Right kidney (tissue), 1 donor: ENCODE results near the gene ITIH5.

Experiments
- DNase-seq: peaks from one replicate; pipeline ENCODE4 v3.0.0-alpha.2; 2016

ITIH5 gene

DNA sequence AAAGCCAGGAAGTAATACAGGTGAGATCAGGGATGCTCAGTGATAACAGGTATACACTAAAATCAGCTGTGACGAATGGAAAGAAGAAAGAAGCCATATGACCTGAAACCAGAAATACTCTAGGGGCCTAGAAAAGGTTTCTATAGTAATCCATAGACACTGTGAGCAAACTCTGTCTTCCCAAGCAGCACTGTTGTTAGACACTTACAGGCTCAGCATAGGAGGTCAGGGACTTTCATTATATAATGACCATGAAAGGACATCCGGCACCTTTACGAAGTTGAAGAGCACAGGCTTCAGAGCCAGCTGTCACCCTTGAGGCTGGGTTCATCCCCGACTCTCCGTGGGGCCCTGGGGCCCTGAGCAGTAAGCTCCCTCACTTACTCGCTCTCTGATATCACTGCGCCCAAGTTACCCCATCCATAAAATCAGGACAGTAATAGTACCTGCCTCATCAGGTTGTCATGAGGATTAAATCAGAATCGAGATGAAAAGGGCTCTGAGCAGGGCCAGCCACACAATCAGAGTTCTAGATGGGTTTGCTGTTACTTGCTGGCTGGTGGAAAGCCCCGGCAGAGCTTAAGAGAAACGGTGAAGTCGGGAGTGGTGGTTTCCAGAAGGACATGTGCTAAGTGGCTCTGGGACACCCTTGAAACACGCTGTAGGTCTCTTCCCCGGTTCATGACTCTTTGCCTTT, 79.5 kb downstream of the ITIH5 start:
- no peak for DNase-seq

DNA sequence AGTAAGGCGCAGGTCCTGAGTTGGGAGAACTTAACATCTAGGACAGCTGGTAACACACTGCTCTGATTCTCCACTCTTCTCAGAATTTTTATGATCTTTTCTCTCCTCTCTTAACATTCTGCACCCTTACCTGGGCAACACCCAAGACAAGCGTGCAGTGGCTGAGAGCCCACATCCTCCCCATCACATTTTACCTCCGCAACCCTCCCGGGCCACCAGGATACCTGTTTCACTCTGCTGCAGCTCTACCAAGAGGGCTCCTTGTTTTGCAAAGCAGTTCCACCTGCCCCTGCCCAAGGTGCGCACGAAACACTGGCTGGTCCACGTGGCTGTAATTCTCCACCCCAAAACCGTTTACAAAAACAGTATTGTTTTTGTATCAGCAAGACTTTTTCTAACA, 81.5 kb downstream of the ITIH5 start:
- DNase-seq, result no peak

DNA sequence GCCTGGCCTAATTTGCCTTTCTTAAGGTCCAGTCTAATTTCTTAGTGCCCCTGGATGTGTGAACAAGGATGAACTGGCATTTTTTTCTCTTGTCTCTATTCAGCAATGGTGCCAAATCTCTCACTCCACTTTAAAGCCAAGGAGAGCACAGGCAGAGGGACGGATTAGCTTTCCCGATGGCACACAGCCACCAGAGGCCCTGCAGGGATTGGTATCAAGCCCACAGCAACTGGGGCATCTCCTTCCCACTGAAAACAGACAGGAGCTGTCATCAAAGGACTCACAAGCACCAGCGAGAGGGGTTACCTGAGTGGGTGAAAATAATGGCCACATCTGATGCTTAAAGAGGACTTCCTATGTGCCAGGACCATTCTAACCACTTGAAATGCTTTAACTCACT, 83.1 kb downstream of the ITIH5 start:
- DNase-seq, result no peak

DNA sequence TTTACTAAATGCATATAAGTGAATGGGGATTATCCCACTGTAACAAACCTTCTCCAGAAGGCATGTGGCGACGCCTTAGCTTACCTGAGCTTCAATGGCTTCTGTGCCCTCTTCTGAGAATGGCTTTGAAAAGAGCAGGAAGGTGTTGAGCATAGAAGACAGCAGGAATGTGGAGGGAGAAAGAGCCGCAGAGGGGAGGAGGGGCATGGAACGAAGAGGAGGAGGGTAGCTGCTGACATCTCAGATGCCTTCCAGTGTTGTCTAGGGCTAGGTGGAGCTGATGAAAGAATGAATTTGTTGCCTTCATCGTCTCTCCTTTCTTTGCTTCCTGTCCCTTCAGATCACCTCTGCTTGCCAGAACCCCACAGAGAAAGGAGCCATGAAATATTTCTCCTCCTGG, 86.2 kb downstream of the ITIH5 start:
- DNase-seq, result no peak

DNA sequence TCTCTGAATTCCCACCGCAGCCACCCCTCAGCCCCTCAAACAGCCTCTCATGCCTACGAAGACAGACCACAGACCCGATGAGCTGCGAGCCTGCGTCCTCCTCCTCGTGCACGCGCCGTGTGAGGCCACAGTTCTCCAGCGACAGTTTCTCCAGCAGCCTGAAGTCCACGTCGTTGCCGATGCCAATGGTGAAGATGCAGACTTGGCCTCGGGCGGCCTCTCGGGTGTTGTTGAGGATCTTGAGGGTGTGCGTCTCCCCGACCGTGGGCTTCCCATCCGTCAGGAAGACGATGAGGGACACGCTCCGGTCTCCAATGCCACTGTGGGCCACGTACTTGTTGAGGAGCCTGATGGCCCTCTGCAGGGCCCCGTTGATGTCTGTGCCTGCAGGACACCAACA, 87.1 kb downstream of the ITIH5 start:
- DNase-seq, result no peak

DNA sequence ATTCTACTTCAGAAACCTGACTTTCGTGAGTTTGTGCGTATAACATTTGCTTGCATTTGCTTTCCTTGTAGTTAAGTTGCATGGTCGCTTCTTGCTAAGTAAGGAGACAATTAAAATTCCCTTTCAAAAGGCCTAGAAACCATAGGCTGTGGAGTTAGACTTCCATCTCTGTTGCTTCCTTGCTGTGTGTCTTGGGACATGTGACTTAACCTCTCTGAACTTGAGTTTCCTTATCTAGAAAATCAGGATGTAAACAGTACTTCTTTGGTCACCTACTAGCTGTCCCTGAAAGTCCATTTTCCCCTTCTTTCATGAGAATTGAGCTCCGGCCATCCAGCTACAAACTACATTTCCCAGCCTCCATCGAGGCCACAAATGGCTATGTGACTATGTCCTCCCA, 89.2 kb downstream of the ITIH5 start:
- no peak for DNase-seq

DNA sequence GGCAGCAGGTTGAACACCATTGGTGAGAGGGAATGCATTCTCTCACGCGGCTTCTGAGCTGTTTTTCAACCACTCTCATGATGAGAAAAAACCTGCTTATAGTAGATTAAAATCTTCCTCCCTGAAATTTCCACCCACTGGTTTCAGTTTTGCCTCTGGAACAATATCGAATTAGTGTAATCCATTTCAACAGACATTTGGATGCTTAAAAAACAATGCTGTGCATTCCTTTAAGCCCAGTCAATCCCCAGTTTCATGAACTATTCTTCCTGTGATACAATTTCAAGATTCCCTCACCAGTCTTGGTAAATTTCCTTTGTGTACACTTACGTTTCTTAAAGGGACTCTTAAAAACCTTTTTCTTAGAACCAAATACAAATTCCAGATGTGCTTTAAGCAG, 89.6 kb downstream of the ITIH5 start:
- DNase-seq, result no peak

DNA sequence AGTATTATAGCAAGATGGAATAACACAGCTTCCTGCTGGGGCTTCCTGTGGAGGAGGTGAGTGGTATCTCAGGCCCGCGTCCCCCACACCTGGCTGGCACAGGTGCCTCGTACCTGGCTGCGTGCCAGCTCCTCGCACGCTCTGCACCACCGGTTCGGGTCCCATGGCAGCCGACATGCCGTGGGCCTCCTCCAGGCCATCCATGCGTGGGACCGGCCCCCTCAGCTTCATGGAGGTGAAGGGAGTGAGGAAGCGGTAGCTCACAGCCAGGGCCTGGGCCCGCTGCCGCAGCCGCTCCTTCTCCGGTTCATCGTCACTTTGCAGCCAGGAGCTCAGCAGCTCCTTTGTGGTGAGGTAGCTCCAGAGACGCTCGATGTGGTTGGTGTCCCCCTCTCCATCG, 90.4 kb downstream of the ITIH5 start:
- DNase-seq, result no peak

DNA sequence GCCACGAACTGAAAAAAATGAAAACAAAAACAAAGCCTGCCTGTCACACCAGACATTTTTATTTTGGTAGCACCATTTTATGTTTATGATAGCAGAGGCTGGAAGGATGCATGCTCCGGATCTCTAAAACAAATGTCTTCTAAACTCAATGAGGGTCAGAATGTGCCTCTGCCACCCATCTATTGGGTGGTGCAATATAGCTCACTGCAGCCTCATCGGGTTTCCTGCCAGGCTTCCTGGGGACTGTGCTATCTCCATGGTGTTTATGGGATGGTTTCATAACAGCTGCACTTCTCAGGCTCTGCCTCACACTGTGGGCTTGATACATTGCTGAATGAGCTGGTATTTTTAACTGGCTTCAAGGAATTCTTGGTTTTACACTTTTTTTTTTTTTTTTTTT, 94.4 kb downstream of the ITIH5 start:
- DNase-seq, result peak; percentile 22

DNA sequence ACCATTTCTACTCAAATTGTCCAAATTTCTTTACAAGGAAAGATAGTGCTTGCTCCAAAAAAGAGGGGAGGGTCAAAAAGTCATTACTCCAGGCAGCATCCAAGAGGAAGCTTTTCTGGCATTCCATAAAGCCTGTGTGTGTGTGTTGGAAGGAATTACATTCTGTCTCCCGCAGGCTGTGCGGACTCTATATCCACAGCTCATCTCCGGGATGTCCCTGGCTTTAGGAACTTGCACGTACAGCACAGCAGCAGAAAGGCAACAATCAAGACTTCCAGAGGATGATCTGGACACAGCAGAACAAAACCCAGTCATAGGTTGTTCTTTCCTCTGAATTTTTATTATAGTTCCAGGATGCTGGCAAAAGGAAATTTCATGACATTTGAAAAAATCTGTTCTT, 94.8 kb downstream of the ITIH5 start:
- no peak for DNase-seq

DNA sequence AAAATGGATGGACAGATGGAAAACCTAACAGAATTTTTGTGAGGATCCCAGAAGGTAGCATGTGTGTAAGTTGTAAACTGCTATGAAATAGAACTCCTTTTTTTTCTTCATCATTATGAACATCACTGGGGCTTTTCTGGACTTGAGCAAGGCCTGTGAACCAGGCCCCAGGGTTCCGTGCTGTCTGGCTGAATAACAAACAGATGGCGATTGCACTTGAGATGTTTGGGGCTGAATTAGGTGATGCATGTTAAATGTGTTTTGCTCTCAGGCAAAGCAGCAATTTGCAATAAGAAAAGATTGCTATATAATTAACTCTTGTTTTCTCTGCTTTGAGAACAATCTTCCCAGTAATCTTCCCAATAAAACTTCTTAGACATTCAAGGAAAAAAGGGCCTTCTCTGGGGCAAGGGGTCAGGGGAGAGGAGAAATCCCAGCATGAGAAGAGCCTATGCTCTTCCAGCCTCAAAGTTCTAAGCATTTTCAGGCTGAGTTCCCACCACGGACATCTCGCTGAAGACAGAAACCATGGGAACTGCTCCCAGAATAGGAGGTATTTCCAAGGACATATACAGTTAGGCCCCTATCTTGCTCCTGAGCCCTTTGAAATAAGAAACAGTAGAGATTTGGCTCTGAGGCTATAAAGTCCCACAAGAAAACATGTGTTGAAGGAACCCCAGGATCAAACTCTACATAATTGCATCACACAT, 98.7 kb downstream of the ITIH5 start:
- no peak for DNase-seq

DNA sequence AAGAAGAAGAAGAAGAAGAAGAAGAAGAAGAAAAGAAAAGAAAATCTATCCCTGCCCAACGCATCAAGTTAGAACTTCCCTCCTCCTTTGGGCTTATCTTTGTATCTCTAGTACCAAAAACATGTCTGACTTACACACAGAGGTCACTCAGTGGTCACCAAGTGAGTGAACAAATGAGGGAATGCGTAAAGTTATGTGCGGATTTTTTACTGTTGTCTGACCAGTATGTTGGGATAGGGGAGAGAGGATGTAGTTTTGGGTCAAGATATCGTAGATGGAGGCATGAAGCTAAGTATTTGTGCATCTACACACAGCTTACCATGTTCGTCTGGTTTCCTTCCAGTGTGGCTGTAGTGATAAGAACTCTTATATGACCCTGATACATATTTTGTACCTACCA, 99.9 kb downstream of the ITIH5 start:
- DNase-seq, result no peak

DNA sequence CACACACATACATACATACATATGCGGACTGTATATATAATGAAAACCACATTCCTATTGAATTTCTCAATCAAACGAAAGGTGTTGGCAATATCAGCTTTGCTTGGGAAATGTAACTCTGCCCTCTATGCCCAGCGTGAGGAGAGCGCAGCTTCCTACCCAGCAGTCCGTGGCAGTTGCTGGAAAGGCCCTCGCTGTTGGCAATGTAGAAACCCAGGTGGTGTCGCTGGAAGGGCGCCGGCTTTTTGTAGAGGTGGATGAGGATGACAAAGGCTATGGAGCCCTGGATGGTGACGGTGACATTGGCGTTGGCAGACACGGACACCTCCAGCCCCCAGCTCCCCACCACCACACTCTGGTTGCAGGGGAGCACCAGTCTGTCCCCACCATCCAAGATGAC, 100.9 kb downstream of the ITIH5 start:
- no peak for DNase-seq

DNA sequence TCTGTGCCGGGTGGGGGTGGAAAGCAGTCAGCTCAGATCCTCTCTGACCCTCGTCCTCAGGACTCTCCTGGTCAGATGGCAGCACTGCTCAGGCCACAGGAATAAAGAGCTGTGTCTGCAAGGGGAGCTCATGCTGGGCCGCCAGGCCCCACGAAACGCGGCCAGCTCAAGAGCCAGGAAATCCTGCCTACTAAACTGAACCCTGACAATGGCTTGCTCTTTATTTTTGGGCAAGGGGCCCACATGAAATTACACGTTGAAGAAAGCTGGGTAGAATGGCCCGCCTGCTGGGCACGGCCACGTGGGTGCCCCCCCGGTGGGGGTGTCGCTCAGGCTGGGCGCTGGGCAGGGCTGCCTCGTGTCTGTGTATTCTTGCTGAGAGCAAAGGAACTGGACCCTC, 103.0 kb downstream of the ITIH5 start:
- DNase-seq, result no peak

DNA sequence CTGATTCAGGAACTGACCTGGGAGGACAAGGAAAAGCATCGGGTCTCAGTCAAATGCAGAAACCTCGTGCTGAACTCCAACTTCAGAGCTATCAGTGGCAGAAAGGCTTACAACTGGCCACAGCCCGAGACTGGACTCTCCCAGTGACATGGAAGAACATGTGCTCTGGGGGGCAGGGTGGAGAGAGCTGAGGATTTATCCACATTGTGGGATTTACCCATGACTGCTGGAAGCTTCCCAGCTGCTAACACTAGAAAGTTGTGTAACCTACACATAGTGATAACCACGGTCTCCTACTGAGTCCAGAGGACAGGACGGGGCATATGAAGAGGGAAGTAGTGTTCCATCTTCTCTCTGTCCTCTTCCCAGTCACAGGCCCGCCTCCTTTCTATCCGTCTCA, 103.4 kb downstream of the ITIH5 start:
- DNase-seq, result no peak

DNA sequence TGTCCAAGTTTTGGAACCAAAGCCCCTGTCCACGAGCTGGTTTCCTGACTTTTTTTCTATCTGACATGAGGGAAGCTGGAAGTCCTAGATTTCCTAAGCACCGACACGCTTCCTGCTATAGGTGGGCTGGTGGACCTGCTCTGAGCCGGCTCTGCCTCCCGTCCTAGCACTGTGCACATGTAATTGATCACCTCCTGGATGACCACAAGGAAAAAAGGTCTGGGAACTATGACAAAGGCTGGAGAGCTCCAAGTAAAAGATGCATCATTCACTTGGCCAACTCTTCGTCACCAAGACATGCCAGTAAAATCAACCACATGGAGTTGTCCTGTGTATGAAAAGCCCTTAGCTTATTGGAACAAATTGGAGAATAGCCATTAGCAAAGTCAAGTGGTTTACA, 104.8 kb downstream of the ITIH5 start:
- no peak for DNase-seq

DNA sequence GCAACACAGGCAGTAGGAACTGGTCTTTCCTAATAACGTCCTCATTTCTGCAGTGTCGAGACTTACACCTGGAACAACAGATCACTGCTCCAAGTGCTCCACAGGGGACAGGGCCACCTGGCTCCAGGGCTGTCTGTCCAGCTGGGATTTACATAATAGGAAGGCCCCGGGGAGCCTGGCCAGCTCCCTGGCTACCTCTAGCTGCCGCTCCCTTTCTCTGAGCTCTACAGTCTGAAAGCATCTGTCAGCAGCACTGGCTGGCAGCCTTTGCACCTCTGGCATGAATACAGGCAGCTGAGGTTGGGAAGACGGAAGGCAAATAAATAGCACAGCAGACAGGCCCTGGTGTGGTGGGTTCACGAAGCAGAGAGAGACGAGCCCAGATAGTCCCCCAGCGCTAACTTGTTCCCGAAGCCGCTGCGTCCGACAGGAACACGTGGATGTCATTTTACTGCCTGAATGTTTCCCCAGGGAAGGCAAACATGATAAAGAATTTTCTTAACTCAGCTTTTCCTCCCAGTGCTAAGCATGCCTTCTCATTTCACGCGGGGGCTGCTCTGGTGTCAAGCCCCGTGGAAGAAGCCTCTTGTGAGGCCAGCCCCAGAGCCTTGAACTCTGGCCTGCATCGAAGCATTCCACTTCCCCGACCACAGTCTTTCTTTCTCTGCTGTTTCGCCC, 105.4 kb downstream of the ITIH5 start:
- peak; percentile 47 for DNase-seq

DNA sequence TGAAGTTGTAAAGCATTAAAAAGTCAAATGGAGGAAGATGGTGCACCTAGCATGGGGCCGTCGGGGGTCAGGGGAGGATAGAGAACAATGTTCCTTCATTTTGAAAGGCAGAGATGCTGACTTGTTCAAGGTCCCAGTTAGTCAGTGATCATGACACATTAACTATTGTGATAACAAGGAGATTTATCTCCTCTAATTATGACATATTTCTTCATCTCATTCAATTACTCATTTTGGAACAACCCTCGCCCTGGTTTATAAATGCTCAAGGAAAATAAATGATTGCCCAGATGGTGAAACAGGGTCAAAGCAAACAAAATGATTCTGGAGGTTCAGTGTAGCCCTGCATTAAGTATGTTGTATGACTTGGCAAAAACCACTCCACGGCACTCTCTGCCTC, 106.2 kb downstream of the ITIH5 start:
- no peak for DNase-seq

DNA sequence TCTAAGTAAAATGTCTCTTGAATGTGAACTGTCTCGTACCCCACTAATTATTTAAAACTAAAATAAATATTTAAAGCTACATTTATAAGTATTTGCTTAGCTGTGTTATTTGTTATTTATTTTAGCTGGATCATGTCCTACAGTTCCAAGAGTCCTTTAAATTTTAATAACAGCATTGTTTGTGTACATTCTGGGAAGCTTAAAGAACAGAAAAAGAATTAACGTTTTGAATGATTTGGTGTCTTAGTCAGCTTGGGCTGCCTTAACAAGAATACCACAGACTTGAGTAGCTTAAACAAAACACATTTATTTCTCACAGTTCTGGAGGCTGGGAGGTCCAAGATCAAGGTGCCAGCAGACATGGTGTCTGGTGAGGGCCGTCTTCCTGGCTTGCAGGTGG, 107.4 kb downstream of the ITIH5 start:
- no peak for DNase-seq

DNA sequence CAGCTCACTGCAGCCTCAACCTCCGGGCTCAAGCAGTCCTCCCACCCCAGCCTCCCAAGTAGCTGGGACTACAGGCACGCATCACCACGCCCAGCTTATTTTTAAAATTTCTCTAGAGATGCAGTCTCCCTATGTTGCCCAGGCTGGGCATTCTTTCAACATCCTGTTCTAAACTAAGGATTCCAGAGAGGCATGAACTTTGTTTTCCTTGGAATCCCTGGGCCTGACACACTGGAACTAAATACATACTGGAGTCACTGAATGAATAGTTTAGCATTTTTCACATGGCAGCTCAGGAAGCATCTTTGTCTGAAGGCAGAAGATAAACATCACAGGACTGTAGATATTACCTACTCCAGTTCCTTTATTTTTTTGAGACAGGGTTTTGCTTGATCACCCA, 108.7 kb downstream of the ITIH5 start:
- DNase-seq, result no peak

DNA sequence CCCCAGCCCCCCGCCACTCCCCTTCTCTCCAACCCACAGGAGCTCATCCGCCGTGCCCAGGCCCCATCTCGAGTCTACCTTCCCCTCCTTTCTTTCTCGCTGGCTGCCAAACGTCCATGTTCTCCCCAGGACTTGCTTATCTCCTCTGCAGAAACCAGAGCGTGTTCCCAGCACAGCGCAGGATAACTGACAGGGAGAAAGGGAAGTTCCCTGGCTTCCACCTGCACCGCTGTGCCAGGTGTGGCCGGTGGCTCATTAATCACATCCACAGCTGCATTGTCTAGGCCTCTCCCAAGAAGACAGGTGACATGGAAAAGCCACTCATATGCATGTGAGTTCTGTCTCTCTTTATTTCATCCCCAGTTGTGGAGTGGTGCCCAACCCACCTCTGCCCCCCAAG, 113.2 kb downstream of the ITIH5 start:
- no peak for DNase-seq

DNA sequence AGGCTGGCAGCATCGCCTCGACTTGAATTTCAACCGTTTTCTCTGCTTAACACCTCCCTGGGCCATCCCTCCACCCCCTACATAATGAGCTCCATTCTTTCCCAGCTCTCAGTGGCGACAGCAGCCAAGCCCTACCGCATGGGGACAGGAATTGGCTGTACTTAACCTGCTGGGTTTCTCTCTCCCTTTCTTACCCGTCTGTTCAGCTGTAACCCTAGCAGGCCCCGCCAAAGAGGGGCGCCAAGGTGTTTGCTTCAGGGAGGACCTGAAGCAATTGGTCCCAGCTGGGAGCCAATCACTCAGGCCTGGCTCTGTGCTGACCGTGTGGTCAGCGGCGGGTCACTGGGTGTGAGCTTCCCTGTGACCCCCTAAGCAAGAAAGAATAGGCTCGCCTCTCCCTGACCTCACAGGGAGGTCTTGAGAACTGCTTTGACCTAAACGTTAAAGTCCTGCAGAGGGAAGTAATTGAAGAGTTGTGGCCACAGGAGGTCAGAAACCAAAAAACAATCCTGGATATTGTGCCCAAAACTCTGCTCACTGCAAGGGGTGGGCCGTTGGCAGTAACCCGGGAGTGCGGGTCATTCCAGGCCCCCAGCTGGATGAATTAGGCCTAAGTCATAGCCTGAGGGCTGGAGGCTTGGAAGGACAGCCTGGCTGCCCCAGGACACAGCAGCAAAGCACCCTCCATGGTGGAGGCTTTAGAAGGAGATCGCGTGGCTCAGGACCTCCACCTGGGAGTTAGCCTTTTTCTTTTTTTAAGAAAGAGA, 114.6 kb downstream of the ITIH5 start:
- no peak for DNase-seq

DNA sequence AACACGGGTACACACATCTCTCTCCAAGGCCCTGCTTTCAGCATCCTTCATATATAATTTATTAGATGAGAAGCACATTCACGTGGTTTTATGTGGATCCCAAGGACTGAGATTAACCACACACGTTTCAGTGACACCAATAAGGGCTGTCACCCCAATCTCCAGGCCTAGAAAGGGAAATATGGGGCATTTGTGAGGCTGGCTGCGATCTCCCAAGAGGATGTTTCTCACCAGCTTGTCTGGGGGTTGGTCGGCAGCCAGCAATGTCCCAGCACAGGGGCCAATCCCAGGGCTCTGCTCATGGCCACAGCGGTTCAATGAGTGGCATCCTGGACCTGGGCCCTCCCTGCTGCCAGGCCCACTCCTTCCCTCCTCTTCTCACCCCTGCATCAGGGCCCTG, 115.5 kb downstream of the ITIH5 start:
- no peak for DNase-seq
